PFSK-1 (cell line): Measurements from ENCODE around the gene MYBPH.

Experiments used
- FOXP2 ChIP-seq: optimal IDR thresholded peaks from 2 replicates; pipeline ENCODE3; 2011; ENCODE audit warnings: borderline replicate concordance, control low read depth, inconsistent platforms; ENCODE audit not compliant: insufficient read depth; ENCODE audit errors: extremely low read length, extremely low read depth
- POLR2AphosphoS5 ChIP-seq: IDR thresholded peaks from 2 replicates; pipeline ENCODE4 v1.6.1; 2012; ENCODE audit warnings: low read depth, mild to moderate bottlenecking, control low read depth, low read length, moderate library complexity
- SIN3A ChIP-seq: IDR thresholded peaks from 2 replicates; pipeline ENCODE4 v1.6.1; 2012; ENCODE audit warnings: mild to moderate bottlenecking, low read length, moderate library complexity, borderline replicate concordance; ENCODE audit not compliant: insufficient read depth
- TAF1 ChIP-seq: IDR thresholded peaks from 2 replicates; pipeline ENCODE4 v1.6.1; 2012; ENCODE audit warnings: low read length, control low read depth, borderline replicate concordance; ENCODE audit not compliant: insufficient read depth
- TF ChIP-seq, protein P1 (sequence below), 2 experiments: IDR thresholded peaks; 2 replicates each; pipeline versions ENCODE4 v1.6.1 to v1.8.0; 2011 to 2012; ENCODE audit warnings: low read depth in 2 of 2, low read length in 2 of 2, control low read depth in 1 of 2, inconsistent platforms in 1 of 2, mild to moderate bottlenecking in 1 of 2, moderate library complexity in 1 of 2; ENCODE audit not compliant: insufficient read depth in 1 of 2

MYBPH gene

GRCh38 chr1:203158960-203159665 lies 16.5 kb downstream of the MYBPH start:
- TF ChIP-seq, protein P1, sequence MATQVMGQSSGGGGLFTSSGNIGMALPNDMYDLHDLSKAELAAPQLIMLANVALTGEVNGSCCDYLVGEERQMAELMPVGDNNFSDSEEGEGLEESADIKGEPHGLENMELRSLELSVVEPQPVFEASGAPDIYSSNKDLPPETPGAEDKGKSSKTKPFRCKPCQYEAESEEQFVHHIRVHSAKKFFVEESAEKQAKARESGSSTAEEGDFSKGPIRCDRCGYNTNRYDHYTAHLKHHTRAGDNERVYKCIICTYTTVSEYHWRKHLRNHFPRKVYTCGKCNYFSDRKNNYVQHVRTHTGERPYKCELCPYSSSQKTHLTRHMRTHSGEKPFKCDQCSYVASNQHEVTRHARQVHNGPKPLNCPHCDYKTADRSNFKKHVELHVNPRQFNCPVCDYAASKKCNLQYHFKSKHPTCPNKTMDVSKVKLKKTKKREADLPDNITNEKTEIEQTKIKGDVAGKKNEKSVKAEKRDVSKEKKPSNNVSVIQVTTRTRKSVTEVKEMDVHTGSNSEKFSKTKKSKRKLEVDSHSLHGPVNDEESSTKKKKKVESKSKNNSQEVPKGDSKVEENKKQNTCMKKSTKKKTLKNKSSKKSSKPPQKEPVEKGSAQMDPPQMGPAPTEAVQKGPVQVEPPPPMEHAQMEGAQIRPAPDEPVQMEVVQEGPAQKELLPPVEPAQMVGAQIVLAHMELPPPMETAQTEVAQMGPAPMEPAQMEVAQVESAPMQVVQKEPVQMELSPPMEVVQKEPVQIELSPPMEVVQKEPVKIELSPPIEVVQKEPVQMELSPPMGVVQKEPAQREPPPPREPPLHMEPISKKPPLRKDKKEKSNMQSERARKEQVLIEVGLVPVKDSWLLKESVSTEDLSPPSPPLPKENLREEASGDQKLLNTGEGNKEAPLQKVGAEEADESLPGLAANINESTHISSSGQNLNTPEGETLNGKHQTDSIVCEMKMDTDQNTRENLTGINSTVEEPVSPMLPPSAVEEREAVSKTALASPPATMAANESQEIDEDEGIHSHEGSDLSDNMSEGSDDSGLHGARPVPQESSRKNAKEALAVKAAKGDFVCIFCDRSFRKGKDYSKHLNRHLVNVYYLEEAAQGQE (IDR thresholded peaks at IDR 0.05; ENCODE audit: insufficient read depth in 1 of 2, low read depth in 2 of 2, low read length in 2 of 2): no peak
- TF ChIP-seq TAF1 (no peak), POLR2AphosphoS5 (no peak), SIN3A (no peak), FOXP2 (no peak)

DNA sequence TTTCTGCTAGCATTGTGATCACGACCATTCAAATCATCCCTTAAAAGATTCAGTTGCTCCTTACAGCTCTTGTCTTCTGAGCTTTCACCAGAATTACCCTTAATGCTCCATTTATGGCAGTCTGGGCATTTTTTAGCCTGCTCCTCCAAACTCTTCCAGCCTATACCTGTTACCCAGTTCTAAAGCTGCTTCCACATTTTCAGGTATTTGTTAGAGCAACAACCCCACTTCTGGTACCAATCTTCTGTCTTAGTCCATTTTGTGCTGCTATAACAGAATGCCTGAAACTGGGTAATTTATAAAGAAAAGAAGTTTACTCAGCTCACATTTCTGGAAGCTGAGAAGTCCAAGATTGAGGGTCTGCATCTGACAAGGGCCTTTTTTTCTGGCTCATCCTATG lies 17.2 kb downstream of the MYBPH start:
- TF ChIP-seq FOXP2 (no peak), TAF1 (no peak), POLR2AphosphoS5 (no peak), SIN3A (no peak)
- TF ChIP-seq, protein P1 (IDR thresholded peaks at IDR 0.05; ENCODE audit: insufficient read depth in 1 of 2, low read depth in 2 of 2, low read length in 2 of 2): no peak

DNA sequence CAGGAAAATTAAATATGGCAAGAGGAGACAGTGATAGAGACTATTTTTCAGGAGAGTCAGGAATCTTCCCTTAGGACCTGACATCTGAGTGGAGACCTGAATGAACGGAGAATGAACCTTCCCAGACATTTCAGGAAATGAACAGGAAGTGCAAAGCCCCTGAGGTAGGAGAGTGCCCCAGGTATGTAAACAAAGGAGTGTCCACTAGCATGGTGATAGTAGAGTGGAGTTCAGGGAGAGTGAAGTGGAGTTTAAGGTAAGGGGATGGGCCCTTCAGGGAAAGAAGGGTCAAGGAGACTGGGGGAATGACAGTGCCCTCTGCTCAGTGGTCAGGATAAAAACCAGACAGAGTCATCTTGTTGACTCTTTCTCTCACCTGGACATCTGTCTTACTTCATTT lies 19.3 kb downstream of the MYBPH start:
- TF ChIP-seq FOXP2 (no peak), SIN3A (no peak), TAF1 (no peak), POLR2AphosphoS5 (no peak)
- TF ChIP-seq, protein P1 (IDR thresholded peaks at IDR 0.05; ENCODE audit: insufficient read depth in 1 of 2, low read depth in 2 of 2, low read length in 2 of 2): no peak

DNA sequence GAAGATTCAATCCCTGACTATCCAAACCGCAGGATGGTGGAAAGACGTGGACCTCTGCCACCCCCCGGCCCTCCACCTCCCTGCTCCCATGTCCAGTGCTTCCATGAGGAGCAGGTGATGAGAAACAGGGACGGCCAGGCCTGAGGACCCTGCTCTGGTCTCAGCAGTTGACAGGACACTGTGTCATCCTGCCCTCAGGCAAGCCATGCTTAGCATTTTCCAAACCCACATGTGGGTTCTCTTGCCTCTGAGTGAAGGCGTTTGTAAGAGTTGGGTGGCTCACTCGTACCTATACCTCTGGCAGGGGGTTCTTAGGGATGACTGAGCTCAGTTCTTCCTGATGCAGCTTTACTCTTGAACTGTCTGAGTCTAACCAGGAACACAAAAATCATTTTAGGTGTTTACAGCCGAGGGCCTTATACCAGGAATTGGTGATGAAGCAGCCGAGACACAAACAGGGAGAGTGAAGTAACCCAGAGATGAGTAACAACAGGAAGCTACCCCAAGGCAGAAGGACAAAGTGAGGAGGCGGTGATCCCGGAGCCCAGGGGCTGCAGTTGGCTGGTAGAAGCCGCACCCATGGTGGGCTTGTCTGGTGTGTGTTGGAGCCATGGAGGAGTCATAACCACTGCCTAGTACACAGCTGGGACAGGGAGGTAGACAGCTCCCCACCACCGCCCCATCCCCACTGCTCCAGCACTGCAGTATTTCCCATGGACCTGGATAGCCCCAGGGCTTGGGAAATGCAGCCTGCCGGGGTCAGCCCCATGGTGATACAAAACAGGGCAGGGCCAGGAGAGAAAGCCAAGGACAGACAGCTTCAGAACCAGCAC lies 21.4 kb downstream of the MYBPH start:
- TF ChIP-seq, protein P1 (IDR thresholded peaks at IDR 0.05; ENCODE audit: insufficient read depth in 1 of 2, low read depth in 2 of 2, low read length in 2 of 2): no peak
- TF ChIP-seq TAF1 (no peak), POLR2AphosphoS5 (no peak)
